ENCODE measurements around the gene HYKK.

DNA sequence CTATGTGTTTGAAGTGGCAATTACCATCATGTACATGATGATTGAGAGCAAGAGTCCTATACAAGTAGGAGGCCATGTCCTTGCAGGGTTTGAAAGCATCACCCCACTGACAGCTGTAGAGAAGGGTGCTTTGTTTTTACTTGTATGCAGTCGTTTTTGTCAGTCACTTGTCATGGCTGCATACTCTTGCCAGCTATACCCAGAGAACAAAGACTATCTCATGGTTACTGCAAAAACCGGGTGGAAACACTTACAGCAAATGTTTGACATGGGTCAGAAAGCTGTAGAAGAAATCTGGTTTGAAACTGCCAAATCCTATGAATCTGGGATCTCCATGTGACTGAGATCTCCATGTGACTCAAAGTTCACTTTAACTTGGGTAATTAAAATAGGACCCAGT lies 26.0 kb downstream of the HYKK start:
- TF ChIP-seq, protein P1, sequence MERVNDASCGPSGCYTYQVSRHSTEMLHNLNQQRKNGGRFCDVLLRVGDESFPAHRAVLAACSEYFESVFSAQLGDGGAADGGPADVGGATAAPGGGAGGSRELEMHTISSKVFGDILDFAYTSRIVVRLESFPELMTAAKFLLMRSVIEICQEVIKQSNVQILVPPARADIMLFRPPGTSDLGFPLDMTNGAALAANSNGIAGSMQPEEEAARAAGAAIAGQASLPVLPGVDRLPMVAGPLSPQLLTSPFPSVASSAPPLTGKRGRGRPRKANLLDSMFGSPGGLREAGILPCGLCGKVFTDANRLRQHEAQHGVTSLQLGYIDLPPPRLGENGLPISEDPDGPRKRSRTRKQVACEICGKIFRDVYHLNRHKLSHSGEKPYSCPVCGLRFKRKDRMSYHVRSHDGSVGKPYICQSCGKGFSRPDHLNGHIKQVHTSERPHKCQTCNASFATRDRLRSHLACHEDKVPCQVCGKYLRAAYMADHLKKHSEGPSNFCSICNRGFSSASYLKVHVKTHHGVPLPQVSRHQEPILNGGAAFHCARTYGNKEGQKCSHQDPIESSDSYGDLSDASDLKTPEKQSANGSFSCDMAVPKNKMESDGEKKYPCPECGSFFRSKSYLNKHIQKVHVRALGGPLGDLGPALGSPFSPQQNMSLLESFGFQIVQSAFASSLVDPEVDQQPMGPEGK (CRISPR knock-in tag; IDR thresholded peaks at IDR 0.05; ENCODE audit: borderline replicate concordance), result no peak
- TF ChIP-seq TCF4 (CRISPR knock-in tag; IDR thresholded peaks at IDR 0.05; ENCODE audit: borderline replicate concordance), result no peak
- no peak for TF ChIP-seq TOX (CRISPR knock-in tag; IDR thresholded peaks at IDR 0.05; ENCODE audit: borderline replicate concordance)
- TF ChIP-seq ARNTL (CRISPR knock-in tag; IDR thresholded peaks at IDR 0.05; ENCODE audit: borderline replicate concordance, low read depth), result no peak

All from SK-N-SH treated with all-trans-retinoic acid at 6 μM for 48 hours (cell line).